IPS DF 19.7 (cell line): ENCODE measurements around the gene CLEC16A.

ENCODE experiments used
- DNase-seq: peaks from one replicate; pipeline ENCODE4 v3.0.0-alpha.2; 2013; ENCODE audit warnings: low read depth, low spot score

CLEC16A gene

GRCh38 chr16:11158018-11158417 is 213.7 kb downstream of the CLEC16A start:
- DNase-seq, result no peak

GRCh38 chr16:11159282-11159681 is 214.9 kb downstream of the CLEC16A start:
- DNase-seq, result no peak

GRCh38 chr16:11160676-11161115 is 216.3 kb downstream of the CLEC16A start:
- DNase-seq, result no peak

- DNase-seq, result no peak
These were observed 217.1 kb downstream of the CLEC16A start for GRCh38 chr16:11161439-11161838.

GRCh38 chr16:11161974-11162373 is 217.6 kb downstream of the CLEC16A start:
- DNase-seq, result no peak

- no peak for DNase-seq
These were observed 218.4 kb downstream of the CLEC16A start for GRCh38 chr16:11162586-11163268.

GRCh38 chr16:11163761-11164261 is 219.4 kb downstream of the CLEC16A start:
- no peak for DNase-seq

- no peak for DNase-seq
These were observed 220.3 kb downstream of the CLEC16A start for GRCh38 chr16:11164482-11165270.

GRCh38 chr16:11165349-11165748 is 221.0 kb downstream of the CLEC16A start:
- DNase-seq, result no peak

- DNase-seq, result no peak
These were observed 221.7 kb downstream of the CLEC16A start for GRCh38 chr16:11165894-11166665.

- no peak for DNase-seq
These were observed 223.2 kb downstream of the CLEC16A start for GRCh38 chr16:11167581-11167980.

- DNase-seq, result no peak
These were observed 224.2 kb downstream of the CLEC16A start for GRCh38 chr16:11168386-11169051.

- no peak for DNase-seq
These were observed 225.3 kb downstream of the CLEC16A start for GRCh38 chr16:11169641-11170040.

- DNase-seq, result no peak
These were observed 225.8 kb downstream of the CLEC16A start for GRCh38 chr16:11170201-11170600.

- no peak for DNase-seq
These were observed 226.5 kb downstream of the CLEC16A start for GRCh38 chr16:11170696-11171447.

- DNase-seq, result no peak
These were observed 227.0 kb downstream of the CLEC16A start for GRCh38 chr16:11171448-11171709.

- no peak for DNase-seq
These were observed 227.5 kb downstream of the CLEC16A start for GRCh38 chr16:11171757-11172299.

GRCh38 chr16:11173426-11173825 is 229.1 kb downstream of the CLEC16A start:
- DNase-seq, result no peak

- no peak for DNase-seq
These were observed 229.8 kb downstream of the CLEC16A start for GRCh38 chr16:11174141-11174540.

- DNase-seq, result no peak
These were observed 230.9 kb downstream of the CLEC16A start for GRCh38 chr16:11175106-11175786.
